HepG2 (cell line): ENCODE results near the gene CCDC88A. TPM values are rescaled to one million over a fixed set of nuclear protein-coding genes. Genes with fewer than 3 reads are reported as not detected.

Source experiments
- ATAC-seq: fragments of 200-7000 bp; cut with Tn5 transposase; 3 replicates; pipeline ENCODE4 v1.9.1; 2020; ENCODE audit warnings: mild to moderate bottlenecking, moderate library complexity
- BruUV-seq: library from RNA; stranded (reverse); fragments of 400-500 nt; replicated peaks from 2 replicates; lab custom pipeline; 2021; lab: Mats Ljungman, UMichigan
- CTCF ChIA-PET: fragments of 300-600 bp; formaldehyde crosslinking; extraction: SDS; loops from one replicate; lab custom pipeline; 2021; ENCODE audit warnings: low total read pairs, inconsistent platforms, low intra/inter-chr PET ratio; lab: Yijun Ruan, JAX
- POLR2A ChIA-PET: fragments of 350-600 bp; sonication (Branson Sonifier 250); formaldehyde crosslinking; loops from one replicate; lab custom pipeline; 2020; ENCODE audit warnings: antibody characterized with exemption, inconsistent platforms; lab: Yijun Ruan, JAX
- DNase-seq: peaks from one replicate; pipeline ENCODE4 v3.0.0-alpha.2; 2015; ENCODE audit warnings: low spot score
- FAIRE-seq: peaks from 3 replicates; lab custom pipeline; 2011; peaks lifted over from hg19 to GRCh38; lab: Jason Lieb, UNC
- H2AFZ ChIP-seq: one replicate; pipeline ENCODE4 v1.6.1; 2011; ENCODE audit warnings: low read length, inconsistent platforms
- H3K27ac ChIP-seq: fragments of 300-600 bp; 3 replicates; pipeline ENCODE4 v1.8.0; 2011; ENCODE audit warnings: mixed run types, mild to moderate bottlenecking, mixed read lengths, low read length, inconsistent platforms; ENCODE audit not compliant: insufficient read depth; ENCODE audit errors: extremely low read length
- H3K27me3 ChIP-seq, 2 experiments: fragments of 200-600 bp in 1 of 2; 2 replicates in 1 of 2; 3 replicates in 1 of 2; pipeline versions ENCODE4 v1.6.0 to v1.8.0; 2011; ENCODE audit warnings: low read length in 2 of 2, mild to moderate bottlenecking in 2 of 2, moderate library complexity in 2 of 2, inconsistent platforms in 1 of 2; ENCODE audit not compliant: insufficient read depth in 2 of 2, control insufficient read depth in 1 of 2
- H3K36me3 ChIP-seq, 2 experiments: fragments of 200-600 bp in 1 of 2; replicated peaks in 1 of 2; 2 replicates in 1 of 2; 3 replicates in 1 of 2; pipeline versions ENCODE4 v1.5.1 to v1.8.0; 2011; ENCODE audit warnings: low read length in 2 of 2, inconsistent platforms in 1 of 2; ENCODE audit not compliant: insufficient read depth in 2 of 2, control insufficient read depth in 1 of 2
- H3K4me1 ChIP-seq: 2 replicates; pipeline ENCODE4 v1.5.1; 2012; ENCODE audit warnings: low read length, inconsistent platforms; ENCODE audit not compliant: insufficient read depth
- H3K4me2 ChIP-seq: 2 replicates; pipeline ENCODE4 v1.6.0; 2011; ENCODE audit warnings: low read depth, low read length, inconsistent platforms
- H3K4me3 ChIP-seq, 3 experiments: fragments of 200-600 bp in 1 of 3; sonication (generic), shearing (Covaris generic) in 1 of 3; replicated peaks in 1 of 3; 2 replicates each; pipeline ENCODE4 v1.5.1; 2011 to 2016; ENCODE audit warnings: low read length in 3 of 3, inconsistent platforms in 2 of 3, low read depth in 2 of 3, mild to moderate bottlenecking in 2 of 3, control low read depth in 1 of 3, mixed read lengths in 1 of 3; ENCODE audit not compliant: insufficient read depth in 1 of 3
- H3K79me2 ChIP-seq: one replicate; pipeline ENCODE4 v1.6.1; 2011; ENCODE audit warnings: low read length, inconsistent platforms; ENCODE audit not compliant: insufficient read depth
- H3K9ac ChIP-seq: 2 replicates; pipeline ENCODE4 v1.6.0; 2011; ENCODE audit warnings: mild to moderate bottlenecking, low read depth, low read length, inconsistent platforms; ENCODE audit not compliant: insufficient read depth
- H3K9me3 ChIP-seq: 2 replicates; pipeline ENCODE4 v1.5.1; 2012; ENCODE audit warnings: mild to moderate bottlenecking, low read length
- H4K20me1 ChIP-seq: 2 replicates; pipeline ENCODE4 v1.6.0; 2011; ENCODE audit warnings: inconsistent platforms, mild to moderate bottlenecking, low read length, moderate library complexity; ENCODE audit not compliant: insufficient read depth
- BHLHE40 ChIP-seq: IDR thresholded peaks from 2 replicates; pipeline ENCODE4 v1.6.1; 2011; ENCODE audit warnings: low read length, improper control_type of control experiment
- CEBPB ChIP-seq: IDR thresholded peaks from 2 replicates; pipeline ENCODE4 v1.6.1; 2011; ENCODE audit warnings: low read depth, low read length, improper control_type of control experiment, borderline replicate concordance
- JUND ChIP-seq: sonication (generic); formaldehyde crosslinking; IDR thresholded peaks from 2 replicates; pipeline ENCODE4 v1.8.0; 2022; ENCODE audit warnings: mild to moderate bottlenecking, missing genetic modification reagents
- MAFK ChIP-seq, 2 experiments: IDR thresholded peaks in 1 of 2; conservative IDR thresholded peaks in 1 of 2; 2 replicates each; pipeline ENCODE4 v1.6.1; 2011; ENCODE audit warnings: improper control_type of control experiment in 2 of 2, low read length in 2 of 2
- REXO4 ChIP-seq: sonication (generic); formaldehyde crosslinking; IDR thresholded peaks from 2 replicates; pipeline ENCODE4 v1.8.0; 2022; ENCODE audit warnings: missing genetic modification reagents, mild to moderate bottlenecking, borderline replicate concordance
- SMYD3 ChIP-seq: sonication (generic); formaldehyde crosslinking; IDR thresholded peaks from 2 replicates; pipeline ENCODE4 v1.8.1; 2023; ENCODE audit warnings: mild to moderate bottlenecking, missing genetic modification reagents
- ZMYM3 ChIP-seq: sonication (generic); formaldehyde crosslinking; IDR thresholded peaks from 2 replicates; pipeline ENCODE4 v1.5.1; 2020; ENCODE audit warnings: mild to moderate bottlenecking, missing genetic modification reagents
- ZNF121 ChIP-seq: sonication (generic); formaldehyde crosslinking; IDR thresholded peaks from 2 replicates; pipeline ENCODE4 v1.5.0; 2020; ENCODE audit warnings: mild to moderate bottlenecking, missing genetic modification reagents
- WGBS: methylation state at CpG from one replicate; pipeline ENCODE4 v1.1.6; 2017; ENCODE audit warnings: low lambda C conversion rate; 5-methylcytosine and 5-hydroxymethylcytosine counted together
- in situ Hi-C: cut with HindIII; loops from 2 replicates; pipeline ENCODE4 v1.10.0; 2017; ENCODE audit warnings: low pct_unique_long_range_greater_than_20kb; ENCODE audit not compliant: extremely low pct_ligation_motif_present
- intact Hi-C: fragments of 100-400 bp; cut with micrococcal nuclease; formaldehyde crosslinking; loops from one replicate; pipeline ENCODE4 v1.10.0; 2022; ENCODE audit not compliant: unreplicated experiment
- polyA plus RNA-seq, 8 experiments: library from polyadenylated mRNA; depleted of rRNA in 3 of 8; stranded (reverse) in 7 of 8; unstranded in 1 of 8; fragments of >200 nt; fragmentation: Illumina TruSeq in 4 of 8; extraction: Trizol in 4 of 8; gene quantifications; 2 replicates each; pipeline versions ENCODE4 v1.2.1 to v1.2.3, GENCODE V29; 2011 to 2016; ENCODE audit warnings: low read depth in 4 of 8, missing spikeins in 1 of 8, mixed read lengths in 1 of 8; ENCODE audit not compliant: insufficient read depth in 1 of 8
- total RNA-seq, 5 experiments: library from RNA; depleted of rRNA; stranded (reverse); fragments of >200 nt; fragmentation: Illumina TruSeq; extraction: Trizol; gene quantifications; 2 replicates each; pipeline ENCODE4 v1.2.3, GENCODE V29; 2016; ENCODE audit warnings: low read depth in 1 of 5
- TF ChIP-seq, protein P1 (sequence below): sonication (generic); formaldehyde crosslinking; IDR thresholded peaks from 2 replicates; pipeline ENCODE4 v1.5.0; 2020; ENCODE audit warnings: mild to moderate bottlenecking, missing genetic modification reagents

Gene CCDC88A
- total and polyA plus RNA-seq, 2 of the 13 experiments (the other 11 are each of a cell fraction or from before 2014, with no cell fraction given) = 43.2 to 84.1 TPM

DNA sequence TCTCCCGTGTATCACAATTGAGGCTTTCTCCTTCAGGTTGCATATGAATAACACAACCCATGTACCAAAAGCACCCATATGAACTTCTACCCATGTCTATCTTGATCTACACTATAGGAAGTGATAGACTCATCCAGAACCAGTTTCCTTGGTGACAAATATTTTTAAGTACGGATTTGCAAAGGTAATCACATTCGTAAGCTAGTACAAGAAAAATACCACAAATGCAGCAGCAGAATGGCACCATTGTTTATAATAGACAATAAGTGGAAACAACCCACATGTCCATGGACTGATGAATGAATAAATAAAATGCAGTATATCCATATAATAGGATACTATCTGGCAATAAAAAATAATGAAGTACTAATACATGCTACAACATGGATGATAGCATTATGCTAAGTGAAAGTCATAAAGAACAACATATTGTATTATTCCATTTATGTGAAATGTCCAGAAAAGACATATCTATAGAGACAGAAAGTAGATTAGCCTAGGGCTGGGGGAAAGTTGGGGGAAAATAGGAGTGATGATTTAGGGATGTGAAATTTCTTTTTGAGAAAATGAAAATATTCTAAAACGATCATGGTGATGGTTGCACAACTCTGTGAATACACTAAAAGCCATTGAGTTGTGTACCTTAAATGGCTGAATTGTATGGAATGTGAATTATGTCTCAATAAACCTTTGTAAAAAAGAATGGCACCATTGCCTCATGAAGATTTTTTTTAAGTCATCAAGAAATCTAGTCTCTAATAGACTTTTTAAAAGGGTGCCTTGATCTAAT, 3.4 kb upstream of the CCDC88A start:
- H3K36me3 ChIP-seq = no peaks in the 10 kb centered on the region
- ChIA-PET POLR2A (no interaction called here), CTCF (no interaction called here)
- H2AFZ ChIP-seq = no peak overlapping the region
- 18% methylated on average over 4 of the region's 4 CpGs for WGBS
- H3K4me1 ChIP-seq = peaks cover 45% of the 10 kb centered on the region
- H4K20me1 ChIP-seq = no peaks in the 10 kb centered on the region
- intact Hi-C loops (loop anchor here (5.0 kb wide), 1 partner anchor 376 kb away; no protein-coding TSS in a partner anchor), in situ Hi-C loops (no loop called here)
- FAIRE-seq (no peak), ATAC-seq (no peak), DNase-seq (no peak)
- H3K79me2 ChIP-seq = peaks cover 13% of the 10 kb centered on the region
- TF ChIP-seq JUND (CRISPR knock-in tag) = no peak
- peak; percentile 57; the same call in 1 of the 2 replicates for TF ChIP-seq CEBPB
- TF ChIP-seq REXO4 (CRISPR knock-in tag) = no peak
- 0 out of 4 replicates have a peak, but pooled peaks of 1 of the 2 experiments have one; percentile 12 for TF ChIP-seq MAFK (conservative IDR thresholded peaks at IDR 0.05 in 1 of 2, IDR thresholded peaks at IDR 0.05 in 1 of 2; ENCODE audit: low read length in 2 of 2)
- H3K4me3 ChIP-seq = no peak overlapping the region
- no peaks in the 10 kb centered on the region for H3K9me3 ChIP-seq
- H3K27me3 ChIP-seq = peaks cover 0 to 4% of the 10 kb centered on the region in 2 experiments; a peak in 1 of 5 replicates
- BruUV-seq = no TSS peak
- no peak overlapping the region for H3K27ac ChIP-seq
- no peak overlapping the region for H3K4me2 ChIP-seq
- no peak overlapping the region for H3K9ac ChIP-seq

DNA sequence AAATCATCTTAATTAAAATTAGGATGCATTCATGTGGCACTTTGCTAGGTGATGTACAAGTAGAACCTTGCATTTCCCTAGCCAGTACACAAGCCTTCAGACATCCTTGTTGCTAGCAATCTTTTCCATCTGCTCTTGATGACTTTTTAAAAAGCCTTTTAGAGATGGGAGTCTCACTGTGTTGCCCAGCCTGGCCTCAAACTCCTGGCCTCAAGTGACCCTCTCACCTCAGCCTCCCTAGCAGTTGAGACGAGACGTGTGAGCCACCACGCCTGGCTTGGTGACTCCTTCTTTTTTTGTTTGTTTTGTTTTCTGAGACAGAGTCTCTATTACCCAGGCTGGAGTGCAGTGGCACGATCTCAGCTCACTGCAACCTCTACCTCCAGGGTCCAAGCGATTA, 1.7 kb upstream of the CCDC88A start:
- peak overlapping the region in 2 of 3 experiments; percentile 75 to 98; a peak in 2 of 6 replicates for H3K4me3 ChIP-seq
- peaks cover 0 to 4% of the 10 kb centered on the region in 2 experiments; a peak in 1 of 5 replicates for H3K27me3 ChIP-seq
- BruUV-seq = no TSS peak
- H3K9ac ChIP-seq = no peak overlapping the region; the same call in 1 of the 2 replicates
- ChIA-PET POLR2A (interaction anchor here (2.4 kb wide), 1 partner anchor 98 kb away, joined by 13 read pairs; the partner anchor contains the start of gene CFAP36), CTCF (no interaction called here)
- H3K79me2 ChIP-seq = peaks cover 30% of the 10 kb centered on the region
- peaks cover 62% of the 10 kb centered on the region for H3K4me1 ChIP-seq
- WGBS = 38% methylated on average over 5 of the region's 5 CpGs
- TF ChIP-seq SMYD3 (CRISPR knock-in tag) (0 out of 2 replicates have a peak, but pooled peaks have one; percentile 37), ZNF121 (CRISPR knock-in tag) (peak; percentile 94), ZMYM3 (CRISPR knock-in tag) (peak; percentile 64), BHLHE40 (no peak)
- TF ChIP-seq, protein P1, sequence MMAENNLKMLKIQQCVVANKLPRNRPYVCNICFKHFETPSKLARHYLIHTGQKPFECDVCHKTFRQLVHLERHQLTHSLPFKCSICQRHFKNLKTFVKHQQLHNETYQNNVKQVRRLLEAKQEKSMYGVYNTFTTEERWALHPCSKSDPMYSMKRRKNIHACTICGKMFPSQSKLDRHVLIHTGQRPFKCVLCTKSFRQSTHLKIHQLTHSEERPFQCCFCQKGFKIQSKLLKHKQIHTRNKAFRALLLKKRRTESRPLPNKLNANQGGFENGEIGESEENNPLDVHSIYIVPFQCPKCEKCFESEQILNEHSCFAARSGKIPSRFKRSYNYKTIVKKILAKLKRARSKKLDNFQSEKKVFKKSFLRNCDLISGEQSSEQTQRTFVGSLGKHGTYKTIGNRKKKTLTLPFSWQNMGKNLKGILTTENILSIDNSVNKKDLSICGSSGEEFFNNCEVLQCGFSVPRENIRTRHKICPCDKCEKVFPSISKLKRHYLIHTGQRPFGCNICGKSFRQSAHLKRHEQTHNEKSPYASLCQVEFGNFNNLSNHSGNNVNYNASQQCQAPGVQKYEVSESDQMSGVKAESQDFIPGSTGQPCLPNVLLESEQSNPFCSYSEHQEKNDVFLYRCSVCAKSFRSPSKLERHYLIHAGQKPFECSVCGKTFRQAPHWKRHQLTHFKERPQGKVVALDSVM (CRISPR knock-in tag) = peak; percentile 81
- H3K27ac ChIP-seq = no peak overlapping the region
- peak overlapping the region; percentile 81 for H3K4me2 ChIP-seq
- H4K20me1 ChIP-seq = no peaks in the 10 kb centered on the region
- no peaks in the 10 kb centered on the region for H3K9me3 ChIP-seq
- FAIRE-seq (no peak), ATAC-seq (no peak), DNase-seq (no peak)
- in situ Hi-C loops = no loop called here
- H2AFZ ChIP-seq = peak overlapping the region; percentile 99
- intact Hi-C loops = loop anchor here (5.0 kb wide), 1 partner anchor 374 kb away; no protein-coding TSS in a partner anchor
- no peaks in the 10 kb centered on the region for H3K36me3 ChIP-seq
